Glomerular endothelial cell (primary cell): ENCODE data around the gene NVL. TPM values are rescaled to one million over a fixed set of nuclear protein-coding genes. Genes with fewer than 3 reads are reported as not detected.

Source experiments
- total RNA-seq: library from RNA; depleted of rRNA; stranded (reverse); fragments of >200 nt; gene quantifications from 2 replicates; pipeline ENCODE4 v1.2.3, GENCODE V29; 2015

Gene NVL
- total RNA-seq, 1 donor from 2014 or later, result 28.4 TPM

Other genes starting within 250 kb of the NVL start
- 34.7 and 47.4 TPM in 2 replicates for gene FBXO28, start 216.1 kb downstream of the NVL start, total RNA-seq
- 181 and 198 TPM in 2 replicates for gene DEGS1, start 146.9 kb downstream of the NVL start, total RNA-seq
- gene CNIH4, start 26.7 kb upstream of the NVL start, total RNA-seq, result 41.5 and 53.6 TPM in 2 replicates
- 69.2 and 88.5 TPM in 2 replicates for gene WDR26, start 104.6 kb upstream of the NVL start, total RNA-seq